HG02973 (cell line): Measurements from ENCODE around the gene DNAJB11.

Source experiments
- ATAC-seq: cut with Tn5 transposase; IDR thresholded peaks from one replicate; pipeline ENCODE4 v1.9.1; 2021; ENCODE audit warnings: moderate library complexity; ENCODE audit not compliant: unreplicated experiment

DNAJB11 gene

GRCh38 chr3:186594591-186595113, 24.1 kb downstream of the DNAJB11 start:
- ATAC-seq: no peak

GRCh38 chr3:186596568-186597287, 26.2 kb downstream of the DNAJB11 start:
- ATAC-seq: no peak

GRCh38 chr3:186598108-186598784, 27.7 kb downstream of the DNAJB11 start:
- ATAC-seq: no peak

- ATAC-seq: no peak
Measured at GRCh38 chr3:186598794-186599141, 28.2 kb downstream of the DNAJB11 start.

DNA sequence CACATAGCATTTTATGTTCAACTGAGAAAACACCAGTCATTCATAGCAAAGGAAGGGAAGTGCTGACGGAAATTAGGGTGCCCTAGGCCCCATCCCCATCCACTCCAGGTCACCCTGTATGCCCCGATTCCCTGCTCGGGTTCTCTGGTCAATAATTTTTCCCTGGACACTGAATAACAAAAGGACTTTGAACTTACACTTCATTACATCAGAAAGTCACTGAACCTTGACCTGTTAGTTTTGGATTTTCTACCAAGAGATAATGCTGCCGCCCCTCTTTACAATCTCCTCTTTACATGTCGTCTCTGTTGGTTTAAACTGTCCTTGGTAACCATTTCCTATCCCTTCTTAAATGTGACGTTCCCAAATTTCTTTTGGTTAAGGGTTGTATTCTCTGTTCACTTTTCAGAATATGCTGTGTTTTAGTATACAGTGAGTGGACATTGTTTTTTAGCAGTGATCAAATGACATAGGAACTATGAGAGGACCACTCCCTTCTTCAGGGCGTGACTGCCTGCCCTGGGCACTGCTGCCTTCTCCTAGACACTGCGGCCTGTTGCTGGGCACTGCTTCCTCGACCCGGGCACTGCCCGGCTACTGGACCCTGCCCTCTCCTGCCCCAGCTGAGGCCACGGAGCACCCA, 28.7 kb downstream of the DNAJB11 start:
- no peak for ATAC-seq

GRCh38 chr3:186599785-186600166, 29.3 kb downstream of the DNAJB11 start:
- no peak for ATAC-seq

GRCh38 chr3:186600896-186601295, 30.4 kb downstream of the DNAJB11 start:
- no peak for ATAC-seq

DNA sequence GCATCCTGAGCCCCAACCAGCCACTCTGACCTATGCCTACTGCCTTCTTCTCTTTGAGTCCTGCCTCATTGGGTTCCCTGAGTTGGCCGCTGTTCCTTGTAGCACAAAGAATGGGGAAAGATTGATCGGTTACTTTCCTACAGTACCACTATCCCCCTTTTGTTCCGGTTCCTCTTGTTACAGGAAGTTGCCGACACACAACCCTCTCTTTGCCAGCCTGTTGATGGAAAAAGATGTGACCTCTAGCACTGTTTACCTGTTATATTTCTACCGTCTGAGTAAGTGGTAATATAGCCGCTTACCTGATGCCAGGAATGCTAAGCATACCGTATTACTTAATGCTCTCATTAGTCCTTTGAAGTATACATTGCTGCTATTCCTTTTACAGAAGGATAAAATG, 32.6 kb downstream of the DNAJB11 start:
- ATAC-seq: no peak

GRCh38 chr3:186605078-186605477, 34.6 kb downstream of the DNAJB11 start:
- no peak for ATAC-seq

DNA sequence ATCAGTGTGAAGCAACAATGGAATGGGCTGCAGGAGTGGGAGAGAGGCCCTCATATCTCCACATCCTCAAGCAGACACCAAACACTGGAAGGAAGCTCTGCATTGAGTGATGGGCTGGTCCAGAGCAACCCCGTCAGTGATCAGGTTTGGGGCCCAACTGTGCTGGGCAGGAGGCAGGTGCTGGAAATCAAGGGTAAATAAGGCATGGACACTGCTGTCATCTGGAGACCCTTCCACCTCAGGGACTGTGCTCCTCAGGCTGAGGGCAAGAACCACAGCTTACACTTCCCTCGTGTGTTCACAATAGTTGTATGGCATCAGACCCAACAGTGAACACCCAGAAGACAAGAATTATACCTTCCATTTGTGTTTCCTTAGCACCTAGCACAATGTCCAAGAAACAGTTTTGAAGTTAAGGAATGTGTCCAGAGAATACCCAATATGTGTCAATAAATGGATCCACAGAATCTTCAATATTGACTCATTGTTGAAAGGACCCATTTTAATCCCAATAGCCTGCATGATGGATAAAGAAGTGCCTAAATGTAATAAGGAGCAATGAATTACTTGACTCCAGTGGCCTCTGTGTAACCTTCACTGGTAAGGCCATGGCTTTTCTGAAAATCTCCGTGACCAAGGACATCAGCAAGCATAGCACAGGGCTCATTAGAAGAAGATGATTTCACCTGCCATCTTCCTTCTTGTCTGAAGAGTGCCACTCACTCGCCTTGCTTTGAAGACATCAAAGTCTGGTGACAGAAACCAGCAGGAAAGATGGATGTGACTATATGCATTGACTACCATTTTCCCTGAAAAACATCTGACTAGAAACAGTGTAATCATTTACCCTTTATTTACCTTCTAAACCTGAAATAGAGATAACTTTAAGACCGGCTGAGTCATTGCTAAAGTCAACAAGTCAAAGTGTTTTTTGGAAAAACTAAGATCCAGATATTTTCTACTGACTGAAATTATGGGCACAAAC, 35.3 kb downstream of the DNAJB11 start:
- ATAC-seq: no peak

GRCh38 chr3:186608624-186609215, 38.2 kb downstream of the DNAJB11 start:
- ATAC-seq: no peak

- ATAC-seq: no peak
Measured at GRCh38 chr3:186609247-186609868, 38.8 kb downstream of the DNAJB11 start.

DNA sequence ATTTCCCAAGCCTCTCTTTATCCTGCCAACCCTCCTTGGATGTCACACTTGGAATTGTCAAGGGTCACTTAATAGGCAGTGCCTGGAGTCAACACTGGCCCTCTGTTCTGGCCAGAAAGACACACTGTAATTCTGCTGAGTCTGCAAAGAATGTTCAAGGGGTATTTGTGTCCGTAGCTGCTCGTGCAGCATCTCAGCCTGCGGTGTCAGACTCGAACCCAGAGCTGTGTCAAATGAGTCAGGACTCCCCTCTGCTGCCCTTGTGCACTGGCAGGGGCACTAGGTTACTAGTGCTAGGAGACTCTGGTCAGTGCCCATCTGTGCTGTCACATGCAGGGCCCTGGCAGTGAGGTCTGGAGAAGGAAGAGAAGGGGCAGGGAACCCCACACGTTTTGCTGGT, 41.5 kb downstream of the DNAJB11 start:
- ATAC-seq: no peak

DNA sequence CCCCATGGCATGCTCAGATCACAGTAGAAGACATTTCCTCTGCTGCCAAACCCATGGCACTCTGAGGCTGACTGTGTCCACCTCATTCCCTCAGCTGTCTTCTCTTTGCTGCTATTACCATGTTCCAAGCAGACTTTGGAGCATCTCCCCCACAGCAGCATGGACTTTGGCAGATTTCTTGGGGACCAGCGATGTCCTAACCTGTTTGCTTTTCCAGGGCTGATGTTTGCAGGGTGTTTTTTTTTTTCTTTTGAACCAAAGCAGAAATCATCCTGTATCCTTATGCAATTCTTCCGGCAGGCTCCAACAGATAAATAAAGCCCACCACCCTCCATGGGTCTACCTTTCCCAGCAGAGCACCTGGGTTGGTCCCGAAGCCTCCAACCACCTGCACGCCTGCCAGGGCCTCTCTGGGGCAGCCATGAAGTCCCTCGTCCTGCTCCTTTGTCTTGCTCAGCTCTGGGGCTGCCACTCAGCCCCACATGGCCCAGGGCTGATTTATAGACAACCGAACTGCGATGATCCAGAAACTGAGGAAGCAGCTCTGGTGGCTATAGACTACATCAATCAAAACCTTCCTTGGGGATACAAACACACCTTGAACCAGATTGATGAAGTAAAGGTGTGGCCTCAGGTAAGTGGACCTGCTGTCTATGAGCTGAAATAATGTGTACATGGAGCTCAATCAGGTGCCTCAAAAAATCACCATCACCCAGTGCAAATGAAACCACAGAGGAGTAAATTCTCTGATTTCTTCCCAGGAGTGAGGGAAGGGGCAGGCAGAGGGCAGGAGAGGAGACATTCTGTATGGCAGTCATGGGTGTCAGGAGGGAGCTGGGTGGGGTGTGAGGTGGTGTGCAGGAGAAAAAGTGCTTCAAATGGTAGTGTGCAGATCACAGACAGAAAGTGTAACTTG, 42.5 kb downstream of the DNAJB11 start, which contains the start of gene AHSG:
Gene AHSG, plus strand, starts transcription at position 340 of the 916 bp plus-strand sequence. Its CDS starts 82 bp downstream, at position 422.
- no peak for ATAC-seq

- no peak for ATAC-seq
Measured at GRCh38 chr3:186613637-186614265, 43.2 kb downstream of the DNAJB11 start.

DNA sequence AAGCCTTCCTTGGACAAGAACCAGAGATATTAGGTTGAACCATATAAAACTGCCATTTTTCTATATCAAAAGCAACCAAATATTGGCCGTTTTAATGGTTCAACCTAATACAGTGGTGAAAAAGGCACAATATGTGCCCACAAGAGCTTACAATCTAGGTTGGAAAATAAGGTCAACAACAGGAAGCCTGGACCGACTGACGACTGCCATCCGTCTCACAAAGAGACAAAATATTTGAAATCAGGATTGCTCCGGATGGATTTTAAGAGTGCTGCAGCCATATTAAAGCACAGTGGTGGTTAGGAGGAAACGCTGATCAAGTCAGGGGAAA, 43.7 kb downstream of the DNAJB11 start:
- ATAC-seq: no peak

DNA sequence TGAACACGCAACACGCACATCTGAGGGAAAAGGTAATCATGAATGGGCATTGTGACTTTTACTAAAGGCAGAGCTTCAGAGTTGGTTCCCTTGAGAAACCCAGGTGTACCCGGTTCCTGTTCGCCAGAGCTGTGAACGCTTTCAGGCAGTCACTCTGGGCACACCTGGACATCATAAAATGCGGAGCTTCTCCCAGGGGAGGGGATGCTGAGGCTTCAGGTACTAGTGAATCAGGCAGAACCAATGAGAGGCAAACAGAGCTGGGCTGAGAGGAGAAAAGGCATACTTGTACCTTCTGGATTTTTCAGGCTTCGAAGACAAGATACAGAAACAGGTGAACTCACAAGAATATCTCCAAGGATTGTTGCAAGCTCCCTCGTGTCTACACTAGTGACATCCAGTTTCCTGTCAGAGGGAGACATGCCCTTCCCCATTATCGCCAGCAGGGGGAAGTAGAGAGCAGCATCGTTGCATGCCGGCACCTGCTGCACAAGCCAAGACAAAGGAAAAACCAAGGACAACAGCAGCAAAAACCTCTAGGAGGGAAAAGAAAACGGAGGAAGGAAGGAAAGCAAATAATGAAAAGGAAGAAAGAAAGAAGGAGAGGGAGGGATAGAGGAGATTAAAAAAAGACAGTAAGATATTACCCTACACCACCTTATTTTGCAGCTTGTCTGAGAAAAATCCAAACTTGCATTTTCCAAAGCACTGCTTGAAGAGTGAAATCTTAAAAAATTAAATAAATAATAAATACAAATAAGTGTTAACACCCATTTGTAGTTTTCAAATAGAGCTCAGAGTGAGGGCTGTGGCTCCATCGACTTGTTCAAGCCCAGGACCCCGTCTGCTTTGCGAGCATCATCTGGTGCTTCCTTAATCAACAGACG, 44.3 kb downstream of the DNAJB11 start:
- ATAC-seq: peak; percentile 56

GRCh38 chr3:186616299-186616617, 45.7 kb downstream of the DNAJB11 start:
- ATAC-seq: no peak
